ENCODE measurements around the gene PRELID1.
"Not testable (repeated sequence)": the region's sequence is repeated elsewhere in the genome, so short reads cannot be mapped to it uniquely, and the experiment has no call there.

PRELID1 gene, protein sequence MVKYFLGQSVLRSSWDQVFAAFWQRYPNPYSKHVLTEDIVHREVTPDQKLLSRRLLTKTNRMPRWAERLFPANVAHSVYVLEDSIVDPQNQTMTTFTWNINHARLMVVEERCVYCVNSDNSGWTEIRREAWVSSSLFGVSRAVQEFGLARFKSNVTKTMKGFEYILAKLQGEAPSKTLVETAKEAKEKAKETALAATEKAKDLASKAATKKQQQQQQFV
- 71.2 to 164 reads per million in 2 experiments for total RNA-seq

DNA sequence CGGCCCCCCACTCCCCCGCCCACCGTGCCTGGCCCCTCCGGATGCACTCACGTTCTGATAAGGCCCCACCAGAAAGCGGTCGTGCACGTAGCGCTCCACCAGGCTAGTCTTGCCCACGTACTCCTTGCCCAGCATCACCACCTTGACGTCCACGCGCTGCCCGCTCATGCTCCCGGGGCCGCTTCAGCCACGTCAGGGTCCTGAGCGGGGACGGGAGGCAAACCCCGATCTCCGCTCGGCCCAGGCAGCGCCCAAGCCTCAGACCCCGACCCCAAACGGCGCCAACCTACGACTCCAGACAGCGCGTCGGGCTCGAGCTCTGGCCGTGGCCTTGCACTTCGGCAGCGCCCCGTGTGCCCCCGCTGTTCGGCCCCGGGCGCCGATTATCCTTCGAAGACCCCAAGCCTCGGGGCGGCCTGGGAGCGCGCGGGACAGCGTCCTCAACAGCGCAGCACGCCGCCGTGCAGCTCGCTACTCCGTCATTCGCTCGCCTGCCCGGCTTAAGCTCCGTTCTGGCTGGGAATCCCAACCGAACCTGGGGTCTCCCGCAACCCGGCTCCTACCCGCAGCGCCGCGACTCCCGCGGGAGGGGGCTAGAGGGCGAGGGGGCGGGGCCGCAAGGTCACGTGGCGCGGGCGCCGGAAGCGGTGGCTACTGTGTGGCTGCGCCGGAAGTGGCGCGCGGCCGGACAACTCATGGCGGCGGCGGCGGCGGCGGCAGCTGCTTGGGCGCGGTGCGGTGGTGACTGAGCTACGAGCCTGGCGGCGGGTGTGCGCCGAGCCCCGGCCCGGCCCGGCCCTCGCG is at the start of gene PRELID1, which contains the start of gene RAB24:
Gene PRELID1 (plus strand): TSS at position 679 of the 804 bp plus-strand sequence. CDS start 187 bp downstream, outside the sequence.
Gene RAB24 (minus strand): TSS at position 599 of the 804 bp plus-strand sequence. CDS start 431 bp downstream, at position 168.
- DNase-seq (ENCODE audit: low read depth): peak; percentile 83

DNA sequence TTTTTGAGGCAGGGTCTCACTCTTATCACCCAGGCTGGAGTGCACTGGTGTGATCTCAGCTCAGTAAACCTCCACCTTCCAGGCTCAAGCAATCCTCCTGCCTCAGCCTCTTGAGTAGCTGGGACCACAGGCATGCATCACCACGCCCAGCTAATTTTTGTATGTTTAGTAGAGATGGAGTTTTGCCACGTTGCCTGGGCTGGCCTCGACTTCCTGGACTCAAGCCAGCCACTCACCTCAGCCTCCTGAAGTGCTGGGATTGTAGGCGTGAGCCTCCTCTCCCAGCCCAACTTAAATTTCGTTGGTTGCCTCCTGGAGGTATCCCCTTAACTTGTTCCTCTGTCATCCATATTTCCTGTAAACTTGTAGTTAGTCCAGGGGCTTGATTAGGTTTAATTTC is 47.3 kb upstream of the PRELID1 start:
- DNase-seq (ENCODE audit: low read depth): no peak

DNA sequence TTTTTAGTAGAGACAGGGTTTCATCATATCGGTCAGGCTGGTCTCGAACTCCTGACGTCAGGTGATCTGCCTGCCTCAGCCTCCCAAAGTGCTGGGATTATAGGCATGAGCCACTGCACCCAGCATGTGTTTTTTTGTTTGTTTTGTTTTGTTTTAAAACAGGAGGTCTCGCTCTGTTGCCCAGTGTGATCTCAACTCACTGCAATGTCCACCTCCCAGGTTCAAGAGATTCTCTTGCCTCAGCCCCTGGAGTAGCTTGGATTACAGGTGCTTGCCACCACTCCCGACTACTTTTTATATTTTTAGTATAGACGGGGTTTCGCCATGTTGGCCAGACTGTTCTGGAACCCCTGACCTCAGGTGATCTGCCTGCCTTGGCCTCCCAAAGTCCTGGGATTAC is 44.9 kb upstream of the PRELID1 start:
- not testable (repeated sequence) for DNase-seq (ENCODE audit: low read depth)

DNA sequence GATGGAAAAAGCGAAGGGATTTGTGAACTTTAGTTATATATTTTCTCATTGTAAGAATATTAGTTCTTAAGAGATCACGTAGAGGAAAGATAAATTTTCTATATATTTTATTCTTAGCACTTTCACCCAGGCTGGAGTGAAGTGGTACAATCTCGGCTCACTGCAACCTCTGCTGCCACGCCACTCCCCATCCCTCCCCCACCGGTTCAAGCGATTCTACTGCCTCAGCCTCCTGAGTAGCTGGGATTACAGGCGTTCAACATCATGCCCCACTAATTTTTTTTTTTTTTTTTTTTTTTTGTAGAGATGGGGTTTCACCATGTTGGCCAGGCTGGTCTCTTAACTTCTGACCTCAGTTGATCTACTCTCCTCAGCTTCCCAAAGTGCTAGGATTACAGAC is 42.6 kb upstream of the PRELID1 start:
- no peak for DNase-seq (ENCODE audit: low read depth)

DNA sequence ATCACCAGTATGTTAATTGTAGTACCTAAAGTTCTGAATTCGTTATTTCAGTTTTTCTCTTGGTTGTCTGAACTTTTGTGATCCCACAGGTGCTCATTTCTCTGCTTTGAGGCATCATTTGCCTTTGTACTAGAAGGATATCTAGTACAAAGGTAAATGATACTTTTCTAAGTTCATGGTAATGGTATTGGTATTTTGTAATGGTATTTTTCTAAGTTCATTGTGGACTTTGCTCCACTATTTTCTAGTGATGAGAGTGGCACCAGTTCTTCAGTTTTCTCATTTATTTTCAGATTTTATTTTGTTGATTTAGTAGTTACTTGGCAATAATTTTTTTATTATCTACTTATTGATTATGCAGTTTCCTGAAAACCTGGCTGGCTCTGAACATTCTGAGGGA is 42.1 kb upstream of the PRELID1 start:
- no peak for DNase-seq (ENCODE audit: low read depth)

DNA sequence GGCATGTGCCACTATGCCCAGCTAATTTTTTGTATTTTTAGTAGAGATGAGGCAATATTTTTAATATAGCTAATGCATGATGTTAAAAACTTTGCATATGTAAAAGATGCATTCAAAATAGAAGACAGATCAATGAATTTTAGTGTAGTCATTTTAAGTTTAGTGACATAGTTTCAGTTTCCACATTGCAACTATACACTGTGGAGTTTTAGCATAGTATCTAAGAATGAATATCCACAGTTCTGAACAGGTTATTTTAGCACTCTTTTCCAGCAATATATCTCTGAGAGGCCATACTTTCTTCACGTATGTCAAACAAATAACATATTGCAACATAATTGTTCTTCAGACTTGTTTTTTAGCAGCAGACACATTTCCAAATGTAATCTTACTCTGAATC is 39.4 kb upstream of the PRELID1 start:
- no peak for DNase-seq (ENCODE audit: low read depth)

DNA sequence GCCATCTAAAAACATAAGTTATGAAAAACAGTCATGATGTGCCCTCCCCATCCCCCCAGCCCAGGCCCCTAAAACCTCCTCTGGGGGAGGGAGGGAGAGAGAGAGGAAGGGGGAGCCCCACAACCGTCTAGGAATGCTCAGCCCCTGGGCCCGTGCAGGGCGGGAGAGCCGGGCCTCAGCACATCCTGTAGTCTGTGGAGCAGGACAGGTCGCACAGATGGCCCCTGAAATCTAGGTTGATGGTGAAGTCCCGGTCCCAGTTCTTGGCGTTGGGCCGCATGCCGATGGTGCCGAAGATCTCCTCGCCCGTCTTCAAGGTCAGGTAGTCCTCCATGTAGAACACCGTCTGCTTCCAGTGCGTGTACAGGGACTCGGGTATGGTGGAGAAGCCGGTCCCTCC is 38.2 kb upstream of the PRELID1 start:
- DNase-seq (ENCODE audit: low read depth): no peak

DNA sequence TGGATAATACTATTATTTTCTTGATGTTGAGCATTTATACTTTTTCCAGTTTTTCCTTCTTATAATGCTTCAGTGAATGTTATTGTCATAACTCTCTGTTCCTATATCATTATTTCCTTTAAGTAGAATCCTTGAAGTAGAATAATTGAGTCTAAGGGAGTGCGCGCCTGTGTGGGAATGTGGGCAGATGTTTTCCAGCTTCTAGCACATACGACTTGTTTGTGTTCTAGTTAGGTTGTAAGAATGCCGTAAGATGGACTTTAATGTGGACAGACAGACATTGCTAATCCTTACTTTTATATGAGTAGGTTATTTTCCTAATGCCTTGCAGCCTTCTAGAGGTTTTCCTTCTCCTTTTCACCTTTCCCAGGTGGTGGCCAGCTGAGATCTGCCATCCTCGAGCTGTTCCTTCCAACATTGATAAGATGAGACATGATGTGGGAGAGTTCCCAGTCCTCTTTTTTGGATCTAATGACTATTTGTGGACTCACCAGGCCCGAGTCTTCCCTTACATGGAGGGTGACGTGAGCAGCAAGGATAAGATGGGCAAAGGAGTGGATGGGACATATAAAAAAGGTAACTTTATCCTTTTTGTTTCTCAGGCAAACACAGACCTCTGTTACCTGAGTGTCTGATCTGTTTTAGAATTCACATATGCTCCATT is 34.2 kb upstream of the PRELID1 start:
- DNase-seq (ENCODE audit: low read depth): no peak

DNA sequence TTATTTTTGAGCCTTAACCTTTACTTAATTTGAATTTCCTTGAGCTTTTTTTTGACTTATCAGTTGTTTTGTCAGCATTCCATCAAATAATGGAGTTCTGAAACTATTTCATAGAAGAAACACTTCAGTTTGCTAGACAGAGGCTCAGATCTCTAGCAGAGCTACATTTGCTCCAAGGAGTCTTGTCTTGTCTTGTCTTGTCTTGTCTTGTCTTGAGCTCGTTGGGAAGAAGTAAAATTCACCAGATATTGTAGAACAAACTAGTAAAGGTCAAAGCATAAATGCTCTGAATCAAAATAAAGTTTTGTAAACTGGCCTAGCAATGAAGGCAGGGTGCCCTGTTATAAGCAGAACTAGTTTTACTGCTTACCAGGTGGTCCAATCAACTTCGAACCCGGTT is 33.6 kb upstream of the PRELID1 start:
- no peak for DNase-seq (ENCODE audit: low read depth)

DNA sequence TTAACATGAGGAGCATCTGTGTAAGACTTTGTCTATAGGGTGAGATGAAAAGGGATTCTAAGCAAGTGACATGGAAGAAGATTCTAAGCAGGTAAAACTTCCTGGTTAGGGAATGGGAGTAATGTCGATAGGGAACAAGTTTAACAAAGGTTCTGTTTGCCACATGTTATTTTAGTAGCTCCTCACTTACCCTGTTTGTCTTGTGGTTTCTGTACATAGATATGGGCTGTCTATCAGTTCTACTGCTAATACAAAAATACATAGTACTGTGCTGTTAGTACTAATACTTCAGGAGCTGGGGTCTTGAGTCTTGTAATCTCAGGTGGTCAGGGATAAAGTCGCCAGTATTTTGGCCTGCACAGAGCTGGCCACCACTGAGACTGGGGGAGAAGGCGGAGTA is 32.9 kb upstream of the PRELID1 start:
- no peak for DNase-seq (ENCODE audit: low read depth)

DNA sequence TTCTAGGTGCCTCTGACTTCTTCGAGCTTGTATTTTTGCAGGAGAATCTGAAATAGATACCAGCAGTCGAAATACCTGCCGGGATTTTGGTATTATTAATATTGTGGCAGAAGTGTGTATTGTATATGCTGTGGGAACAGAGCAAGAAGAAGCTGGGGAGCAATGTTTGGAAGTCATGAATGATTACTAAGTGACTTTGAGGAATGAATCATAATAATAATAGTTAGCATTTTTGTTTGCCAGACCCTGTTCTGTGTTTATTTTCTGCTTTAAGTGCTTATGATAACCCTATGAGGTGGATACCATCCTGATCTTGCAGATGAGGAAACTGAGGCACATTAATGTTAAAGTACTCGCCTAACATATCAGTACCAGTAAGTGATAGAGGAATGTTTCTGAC is 32.5 kb upstream of the PRELID1 start:
- DNase-seq (ENCODE audit: low read depth): no peak

DNA sequence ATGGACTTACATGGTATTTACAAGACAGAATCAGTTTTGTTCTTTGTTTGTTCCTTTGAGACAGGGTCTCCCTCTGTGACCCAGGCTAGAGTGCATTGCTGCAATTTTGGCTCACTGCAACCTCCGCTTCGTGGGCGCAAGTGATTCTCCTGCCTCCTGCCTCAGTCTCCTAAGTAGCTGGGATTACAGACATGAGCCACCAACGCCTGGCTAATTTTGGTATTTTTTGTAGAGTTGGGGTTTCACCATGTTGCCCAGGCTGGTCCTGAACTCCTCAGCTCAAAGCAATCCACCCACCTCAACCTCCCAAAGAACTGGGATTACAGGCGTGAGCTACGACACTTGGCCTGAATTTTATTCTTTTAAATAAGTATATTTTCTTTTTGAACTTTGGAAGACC is 27.7 kb upstream of the PRELID1 start:
- no peak for DNase-seq (ENCODE audit: low read depth)

DNA sequence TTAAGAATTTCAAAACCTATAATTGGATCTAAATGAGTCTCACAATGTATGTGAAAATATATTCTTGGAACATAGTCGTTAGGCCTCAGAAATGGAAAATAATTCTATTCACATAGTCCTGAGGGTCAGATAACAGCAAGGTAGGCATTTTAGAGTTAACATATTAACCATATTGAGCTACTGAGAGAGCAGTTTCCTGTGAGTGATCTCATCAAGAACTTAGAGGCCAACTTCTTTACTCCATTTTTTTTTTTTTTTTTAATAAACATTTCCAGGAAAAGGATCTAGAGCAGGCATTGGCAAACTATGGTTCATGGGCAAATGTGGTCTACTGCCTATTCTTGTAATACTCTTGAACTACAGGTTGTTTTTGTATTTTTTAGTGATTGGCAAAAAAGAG is 26.7 kb upstream of the PRELID1 start:
- no peak for DNase-seq (ENCODE audit: low read depth)

DNA sequence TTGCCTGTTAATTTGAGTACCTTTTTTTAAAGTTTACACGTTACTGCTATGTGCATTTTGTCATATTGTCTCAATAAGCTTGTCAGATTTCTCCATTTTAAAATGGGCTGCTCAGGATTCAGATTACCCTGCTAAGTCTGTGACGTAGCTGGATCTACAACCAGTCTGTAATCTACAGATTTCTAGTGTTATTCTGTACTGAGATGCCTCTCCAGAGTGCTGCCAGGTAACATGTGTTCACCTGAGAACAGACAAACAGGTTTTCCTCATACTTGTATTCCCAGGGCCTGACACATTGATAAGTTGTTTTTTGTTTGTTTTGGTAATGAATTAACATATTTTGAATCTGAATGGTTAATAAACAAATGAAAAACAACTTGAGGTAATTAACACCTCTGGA is 15.4 kb upstream of the PRELID1 start:
- no peak for DNase-seq (ENCODE audit: low read depth)

DNA sequence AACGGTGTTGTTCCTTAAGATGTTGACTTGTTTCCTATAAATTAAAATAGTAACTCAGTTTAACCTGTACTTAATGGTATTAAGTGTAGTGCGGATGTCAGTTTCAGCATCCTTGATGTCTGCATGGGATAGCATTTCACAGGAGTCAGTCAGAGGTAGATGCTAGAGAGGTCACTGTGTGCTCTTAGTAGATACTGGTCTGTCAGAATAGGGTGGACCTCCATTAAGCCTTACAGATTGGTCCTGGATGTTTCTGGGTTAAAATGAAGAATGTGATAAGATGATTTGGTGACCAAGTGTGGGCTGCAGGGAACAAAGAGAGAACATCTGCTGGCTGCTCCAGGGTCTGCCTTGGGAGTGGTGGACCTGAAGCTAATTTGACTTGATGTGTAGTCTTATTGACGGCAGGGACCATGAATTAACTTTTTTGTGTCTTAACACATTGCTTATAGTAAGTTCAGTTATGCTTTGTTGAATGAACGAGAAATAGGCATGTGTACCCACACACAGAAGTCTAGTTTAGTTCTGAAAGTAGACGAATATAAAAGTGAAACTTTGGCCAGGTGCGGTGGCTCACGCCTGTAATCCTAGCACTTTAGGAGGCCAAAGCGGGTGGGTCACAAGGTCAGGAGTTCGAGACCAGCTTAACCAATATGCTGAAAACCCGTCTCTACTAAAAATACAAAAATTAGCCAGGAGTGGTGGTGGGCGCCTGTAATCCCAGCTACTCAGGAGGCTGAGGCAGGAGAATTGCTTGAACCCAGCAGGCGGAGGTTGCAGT is 12.6 kb upstream of the PRELID1 start:
- DNase-seq (ENCODE audit: low read depth): no peak

DNA sequence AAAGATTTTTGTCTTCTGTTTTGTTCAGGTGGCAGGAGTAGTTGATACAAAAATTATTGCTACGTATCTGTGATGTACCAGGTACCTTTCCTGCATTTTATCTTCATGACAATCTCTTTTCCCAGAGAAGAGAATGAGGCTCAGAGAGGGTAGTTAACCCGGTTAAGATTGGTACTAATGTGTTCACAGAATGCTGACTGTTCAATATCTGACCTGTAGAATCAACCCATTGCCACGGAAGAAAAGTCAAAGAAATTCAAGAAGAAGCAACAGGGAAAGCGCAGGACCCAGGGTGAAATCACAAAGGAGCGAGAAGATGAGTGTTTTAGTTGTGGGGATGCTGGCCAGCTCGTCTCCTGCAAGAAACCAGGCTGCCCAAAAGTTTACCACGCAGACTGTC is 11.9 kb upstream of the PRELID1 start:
- DNase-seq (ENCODE audit: low read depth): no peak

DNA sequence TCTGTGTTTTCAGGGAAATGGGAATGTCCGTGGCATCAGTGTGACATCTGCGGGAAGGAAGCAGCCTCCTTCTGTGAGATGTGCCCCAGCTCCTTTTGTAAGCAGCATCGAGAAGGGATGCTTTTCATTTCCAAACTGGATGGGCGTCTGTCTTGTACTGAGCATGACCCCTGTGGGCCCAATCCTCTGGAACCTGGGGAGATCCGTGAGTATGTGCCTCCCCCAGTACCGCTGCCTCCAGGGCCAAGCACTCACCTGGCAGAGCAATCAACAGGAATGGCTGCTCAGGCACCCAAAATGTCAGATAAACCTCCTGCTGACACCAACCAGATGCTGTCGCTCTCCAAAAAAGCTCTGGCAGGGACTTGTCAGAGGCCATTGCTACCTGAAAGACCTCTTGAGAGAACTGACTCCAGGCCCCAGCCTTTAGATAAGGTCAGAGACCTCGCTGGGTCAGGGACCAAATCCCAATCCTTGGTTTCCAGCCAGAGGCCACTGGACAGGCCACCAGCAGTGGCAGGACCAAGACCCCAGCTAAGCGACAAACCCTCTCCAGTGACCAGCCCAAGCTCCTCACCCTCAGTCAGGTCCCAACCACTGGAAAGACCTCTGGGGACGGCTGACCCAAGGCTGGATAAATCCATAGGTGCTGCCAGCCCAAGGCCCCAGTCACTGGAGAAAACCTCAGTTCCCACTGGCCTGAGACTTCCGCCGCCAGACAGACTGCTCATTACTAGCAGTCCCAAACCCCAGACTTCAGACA is 9.6 kb upstream of the PRELID1 start:
- no peak for DNase-seq (ENCODE audit: low read depth)

DNA sequence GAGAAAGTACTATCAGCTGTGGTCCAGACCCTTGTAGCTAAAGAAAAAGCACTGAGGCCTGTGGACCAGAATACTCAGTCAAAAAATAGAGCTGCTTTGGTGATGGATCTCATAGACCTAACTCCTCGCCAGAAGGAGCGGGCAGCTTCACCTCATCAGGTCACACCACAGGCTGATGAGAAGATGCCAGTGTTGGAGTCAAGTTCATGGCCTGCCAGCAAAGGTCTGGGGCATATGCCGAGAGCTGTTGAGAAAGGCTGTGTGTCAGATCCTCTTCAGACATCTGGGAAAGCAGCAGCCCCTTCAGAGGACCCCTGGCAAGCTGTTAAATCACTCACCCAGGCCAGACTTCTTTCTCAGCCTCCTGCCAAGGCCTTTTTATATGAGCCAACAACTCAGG is 9.0 kb upstream of the PRELID1 start:
- no peak for DNase-seq (ENCODE audit: low read depth)

DNA sequence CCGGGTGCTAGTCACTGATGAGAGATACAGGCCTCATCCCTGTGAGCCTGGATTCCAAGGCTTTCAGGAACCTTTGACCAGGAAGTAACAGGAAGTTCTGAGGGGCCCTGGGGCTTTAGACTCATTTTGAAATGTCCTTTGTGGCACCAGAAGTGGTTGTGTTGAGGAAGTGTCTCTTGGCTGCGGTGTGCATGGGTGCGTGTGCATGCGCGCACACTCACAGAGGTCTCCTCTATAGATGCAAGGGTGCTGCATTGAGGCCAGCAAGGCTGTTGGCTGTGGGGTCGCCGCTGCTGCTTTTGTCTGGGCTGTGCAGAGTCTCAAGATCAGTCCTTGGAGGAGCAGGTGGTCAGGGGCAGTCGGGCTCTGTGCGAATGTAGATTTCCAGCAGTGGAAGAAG is 7.7 kb upstream of the PRELID1 start:
- no peak for DNase-seq (ENCODE audit: low read depth)

DNA sequence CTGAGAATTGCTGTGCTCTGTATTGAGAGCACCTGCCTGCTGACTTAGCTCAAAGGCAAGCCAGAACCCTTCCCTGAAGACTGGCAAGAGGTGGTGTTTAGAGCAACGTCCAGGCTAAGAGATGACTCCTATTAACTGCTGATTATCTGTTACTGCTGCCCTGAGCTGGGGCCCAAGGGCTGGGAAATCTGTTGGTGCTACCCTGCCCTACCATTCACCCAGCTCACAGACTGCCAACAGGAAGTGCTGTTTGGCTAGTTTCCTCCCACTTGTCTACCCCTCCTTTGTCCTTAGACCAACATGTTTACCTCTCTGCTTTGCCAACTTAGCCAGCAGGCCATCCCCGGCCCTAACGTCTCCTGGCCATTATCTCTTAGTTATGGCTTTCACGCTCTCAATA is 7.0 kb upstream of the PRELID1 start:
- DNase-seq (ENCODE audit: low read depth): no peak

DNA sequence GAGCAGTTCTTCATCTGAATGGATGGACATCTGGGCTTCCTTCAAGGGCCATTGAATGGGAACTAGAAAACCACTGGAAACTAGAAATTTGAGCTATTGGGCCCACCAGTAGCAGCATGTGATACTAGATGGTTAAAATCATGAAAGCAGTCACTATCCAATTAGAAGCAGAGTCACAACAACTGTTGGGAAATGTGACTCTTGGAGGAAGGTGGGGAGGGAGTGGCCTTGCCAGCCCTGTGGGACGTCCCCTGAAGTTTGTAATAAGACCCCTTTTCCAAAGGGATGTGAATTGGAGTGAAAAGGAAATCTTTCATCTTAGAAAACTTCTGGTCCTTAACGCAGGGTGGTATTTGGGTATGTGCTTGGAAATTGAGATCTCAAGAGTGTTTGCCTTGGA is 5.7 kb upstream of the PRELID1 start:
- DNase-seq (ENCODE audit: low read depth): no peak

Measured in T follicular helper cell (primary cell).